Hematopoietic multipotent progenitor cell treated with erythropoietin and hydrocortisone succinate and interleukin-3 and kit ligand, for 8 days (in vitro differentiated cells): ENCODE results near the gene CD34.
A peak's percentile ranks its signal among the peaks of the same experiment; 100 is the strongest.

ENCODE experiments used
- DNase-seq: peaks from one replicate; pipeline ENCODE4 v3.0.0-alpha.2; 2015

CD34 gene

DNA sequence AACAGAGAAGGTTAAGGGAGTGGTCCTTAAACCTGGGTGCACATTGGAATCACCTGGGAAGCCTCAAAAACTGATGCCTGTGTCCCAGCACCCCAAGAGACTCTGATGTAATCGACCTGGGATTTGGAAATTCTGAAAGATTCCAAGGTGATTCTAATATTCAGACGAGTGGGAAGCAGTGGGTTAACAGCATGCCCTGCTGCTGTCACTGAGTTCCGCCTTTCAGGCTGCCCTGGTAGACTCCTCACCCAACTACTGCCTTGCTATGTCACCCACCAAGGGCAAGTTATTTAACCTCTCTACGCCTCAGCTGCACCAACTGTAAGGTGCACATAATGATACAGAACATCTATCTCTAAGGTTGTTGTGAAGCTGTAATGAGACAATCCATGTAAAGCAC is 59.2 kb downstream of the CD34 start:
- no peak for DNase-seq

DNA sequence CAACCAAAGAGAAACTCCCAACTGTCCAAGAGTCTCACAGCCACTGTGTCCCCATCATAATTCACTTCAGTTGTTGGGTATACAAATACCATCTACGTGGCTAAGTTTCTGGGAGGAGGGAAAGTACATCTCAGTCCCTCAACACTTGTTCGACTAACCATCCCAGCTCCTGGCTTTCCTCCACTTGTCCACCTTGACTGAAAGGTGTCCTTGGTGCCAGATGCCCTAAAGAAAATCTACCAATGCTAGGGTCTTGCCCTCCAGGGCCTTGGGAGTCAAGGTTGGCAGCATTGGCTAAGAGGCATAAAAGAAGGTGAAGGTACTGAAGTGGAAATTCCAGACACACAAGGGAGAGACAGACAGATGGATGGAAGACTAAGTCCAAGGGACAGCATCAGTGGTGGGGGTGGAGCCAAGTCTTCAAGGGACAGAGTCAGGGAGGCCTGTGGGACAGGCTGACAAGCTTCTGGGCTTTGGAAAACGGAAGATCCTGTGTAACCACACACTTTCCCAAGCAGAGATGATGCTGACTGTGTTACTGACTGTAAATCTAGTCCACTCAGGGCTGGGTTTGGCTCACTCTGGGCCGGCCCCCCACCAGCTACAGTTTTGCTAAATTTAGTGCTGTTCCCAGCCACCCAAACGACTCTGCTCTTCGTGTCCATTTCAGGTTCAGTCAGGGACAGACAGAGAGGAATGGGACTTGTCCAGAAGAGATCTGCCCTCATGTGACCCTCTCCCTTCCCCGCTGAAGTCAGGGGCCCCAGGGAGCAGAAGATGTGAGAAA is 60.1 kb downstream of the CD34 start:
- DNase-seq: no peak

DNA sequence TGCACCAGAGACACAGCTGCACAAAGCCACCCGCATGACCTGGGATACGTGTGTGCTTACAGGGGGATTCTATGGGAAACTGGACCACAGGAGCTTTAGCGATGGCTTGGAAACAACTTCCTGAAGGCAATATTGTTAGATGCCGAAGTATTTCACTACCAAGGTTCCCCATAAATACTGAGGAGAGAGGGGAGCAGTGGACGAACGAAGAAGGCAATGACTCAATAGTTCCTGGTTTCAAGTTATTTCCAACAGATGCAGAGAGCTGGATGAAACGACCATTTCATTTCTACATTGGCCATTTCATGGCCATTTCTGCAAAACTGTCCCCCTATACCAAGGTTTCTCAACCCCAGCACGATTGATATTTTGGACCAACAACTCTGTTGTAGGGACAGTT is 61.3 kb downstream of the CD34 start:
- no peak for DNase-seq

DNA sequence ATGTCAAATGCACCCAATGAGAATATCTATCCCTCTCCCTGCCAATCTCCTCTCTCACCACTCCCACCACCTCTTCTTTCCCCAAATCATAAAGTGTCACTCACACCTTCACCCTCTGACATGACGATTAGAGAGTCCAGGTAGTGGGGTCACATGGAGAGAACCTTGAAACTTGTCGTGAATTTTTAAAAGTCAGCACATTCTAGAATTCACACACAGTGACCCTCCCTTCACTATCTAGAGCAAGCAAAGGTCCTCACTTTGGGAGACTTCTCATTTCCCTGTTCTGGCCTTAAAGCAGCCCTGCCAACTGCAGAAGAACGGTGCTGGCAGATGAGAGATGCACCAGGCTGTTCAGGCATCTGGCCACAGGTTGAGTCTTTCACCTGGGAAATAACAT is 61.9 kb downstream of the CD34 start:
- DNase-seq: no peak

DNA sequence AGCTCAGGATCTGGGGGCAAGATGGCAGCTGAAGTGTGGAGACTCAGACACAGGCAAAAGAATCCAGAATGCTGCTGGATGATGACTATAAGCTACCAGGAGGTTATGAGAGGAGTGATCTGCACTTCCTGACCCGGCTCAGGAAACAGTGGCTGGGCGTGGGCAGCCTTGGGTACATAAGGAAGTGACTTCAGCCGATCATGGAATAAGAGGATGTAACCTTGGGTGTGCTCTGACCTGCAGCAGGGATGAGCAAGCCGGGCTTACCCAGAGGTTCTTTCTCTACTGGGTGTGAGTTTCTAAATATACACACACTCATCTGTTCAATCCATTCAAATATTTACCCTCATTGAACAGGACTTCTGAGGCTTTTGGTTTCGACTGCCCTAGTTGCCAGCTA is 62.7 kb downstream of the CD34 start:
- DNase-seq: peak; percentile 49

DNA sequence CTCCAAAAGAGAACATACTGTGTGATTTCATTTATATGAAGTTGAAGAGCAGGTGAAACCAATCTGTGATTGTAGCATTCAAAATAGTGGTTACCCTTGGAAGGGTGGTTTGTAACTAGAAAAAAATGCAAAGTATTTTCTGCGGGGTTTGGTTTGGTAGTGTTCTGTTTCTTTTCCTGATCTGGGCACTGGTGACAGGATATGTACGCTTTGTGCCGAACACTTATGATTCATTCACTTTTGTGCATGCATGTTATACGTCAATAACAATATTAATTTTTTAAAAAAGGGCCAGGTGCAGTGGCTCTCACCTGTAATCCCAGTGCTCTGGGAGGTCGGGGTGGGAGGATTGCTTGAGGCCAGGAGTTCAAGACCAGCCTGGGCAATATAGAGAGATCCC is 63.8 kb downstream of the CD34 start:
- DNase-seq: no peak

DNA sequence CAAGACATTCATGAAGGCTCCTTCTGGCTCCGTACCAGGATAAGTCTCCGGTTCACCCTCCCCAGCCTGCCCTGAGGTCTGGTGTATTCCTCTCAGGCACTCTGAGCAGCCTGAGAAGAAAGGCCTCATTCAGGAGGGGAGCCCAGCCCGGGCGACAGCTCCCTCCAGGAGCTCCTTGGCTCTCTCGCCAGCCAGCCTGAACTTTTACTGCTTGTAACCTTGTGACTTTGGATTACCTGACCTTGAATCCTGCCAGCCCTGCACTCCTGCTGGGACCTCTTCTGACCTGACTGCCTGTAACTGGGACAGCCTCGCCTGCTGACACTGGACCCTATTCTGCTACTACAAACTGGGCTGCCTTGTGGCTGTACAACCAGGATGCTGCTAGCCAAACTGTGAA is 65.8 kb downstream of the CD34 start:
- DNase-seq: no peak

DNA sequence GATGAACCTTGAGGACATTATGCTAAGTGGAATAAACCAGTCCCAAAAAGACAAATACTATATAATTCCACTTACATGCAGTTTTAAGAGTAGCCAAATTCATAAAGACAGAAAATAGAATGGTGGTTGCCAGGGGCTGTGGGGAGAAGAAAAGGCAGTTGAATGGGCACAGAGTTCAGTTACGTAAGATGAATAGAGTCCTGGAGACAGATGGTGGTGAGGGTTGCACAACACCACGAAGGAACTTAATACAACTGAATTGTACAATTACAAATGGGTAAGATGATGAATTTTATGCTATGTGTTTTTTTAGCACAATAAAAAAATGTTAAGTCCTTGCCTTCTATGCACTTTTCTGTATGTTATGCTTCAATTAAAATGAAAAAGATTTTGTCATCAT is 66.6 kb downstream of the CD34 start:
- no peak for DNase-seq

DNA sequence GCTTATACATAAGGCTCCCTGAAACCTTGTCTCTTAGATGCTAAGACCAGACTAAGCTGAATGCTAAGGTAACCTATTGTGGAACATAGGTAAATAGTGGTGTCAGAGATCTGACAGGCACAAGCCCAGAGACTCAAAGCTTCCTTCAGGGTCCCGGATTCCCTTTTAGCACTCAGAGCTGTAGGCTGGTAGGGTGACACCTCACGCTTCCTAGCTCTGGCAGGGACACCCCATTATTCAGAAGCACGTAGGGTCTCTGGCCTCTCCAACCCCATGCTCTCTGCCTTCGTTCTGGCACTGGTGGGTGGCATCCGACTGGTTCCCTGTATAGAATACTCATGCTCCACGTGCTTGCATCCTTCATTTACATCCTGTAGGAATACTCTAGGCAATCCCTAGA is 68.4 kb downstream of the CD34 start:
- no peak for DNase-seq

DNA sequence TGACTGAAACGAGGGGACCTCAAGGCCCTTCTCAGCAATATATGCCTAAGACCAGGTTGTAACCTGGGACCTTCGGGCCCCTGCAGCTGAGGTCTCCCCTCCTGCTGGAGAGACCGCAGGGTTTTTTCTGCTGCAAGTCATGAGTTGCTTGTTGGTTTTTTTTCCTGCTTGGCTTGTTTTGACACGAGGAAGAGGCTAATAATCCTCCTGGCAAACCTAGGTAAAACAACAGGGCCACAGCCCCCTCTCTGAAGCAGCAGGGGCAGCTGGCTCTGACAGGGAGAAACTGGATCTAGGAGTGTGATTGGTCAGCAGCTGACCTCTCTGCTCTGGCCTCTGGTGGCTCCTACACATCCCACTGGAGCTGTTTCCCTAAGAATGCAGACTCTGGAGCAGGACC is 69.0 kb downstream of the CD34 start:
- no peak for DNase-seq

DNA sequence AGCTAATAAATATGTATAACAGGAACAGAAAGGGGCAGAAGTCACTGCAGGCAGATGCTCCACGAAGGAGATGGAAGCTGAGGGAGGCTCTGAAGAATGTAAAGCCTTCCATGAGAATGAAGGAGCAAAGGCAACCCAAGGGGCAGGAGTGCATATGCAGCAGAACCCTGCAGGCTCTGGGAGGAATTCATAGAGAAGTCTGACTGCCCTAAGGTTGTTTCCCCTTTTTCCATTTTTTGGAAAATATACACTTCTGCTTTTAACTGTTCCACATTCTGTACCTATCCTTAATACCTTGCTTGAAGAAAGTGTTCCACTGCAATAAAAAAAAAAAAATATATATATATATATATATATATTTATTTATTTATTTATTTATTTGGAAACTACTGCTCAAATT is 69.6 kb downstream of the CD34 start:
- no peak for DNase-seq

DNA sequence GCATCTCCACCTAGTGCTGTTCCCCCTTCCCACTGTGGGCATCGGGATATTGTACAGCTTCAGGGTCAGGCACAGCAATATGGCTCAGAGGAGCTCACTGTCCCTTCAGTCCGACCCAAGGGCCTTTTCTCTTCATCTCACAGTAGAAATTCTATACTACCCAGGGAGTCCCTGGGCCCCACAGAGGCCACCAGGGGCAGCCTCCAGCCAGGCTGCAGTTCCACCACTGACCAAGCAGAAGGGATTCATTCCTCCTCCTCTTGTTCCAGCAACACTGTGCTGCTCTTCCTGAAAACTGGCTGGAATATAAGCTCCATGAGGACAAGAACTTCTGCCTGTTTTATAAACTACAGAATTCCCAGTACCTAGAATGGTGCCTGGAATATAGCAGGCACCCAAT is 70.5 kb downstream of the CD34 start:
- no peak for DNase-seq

DNA sequence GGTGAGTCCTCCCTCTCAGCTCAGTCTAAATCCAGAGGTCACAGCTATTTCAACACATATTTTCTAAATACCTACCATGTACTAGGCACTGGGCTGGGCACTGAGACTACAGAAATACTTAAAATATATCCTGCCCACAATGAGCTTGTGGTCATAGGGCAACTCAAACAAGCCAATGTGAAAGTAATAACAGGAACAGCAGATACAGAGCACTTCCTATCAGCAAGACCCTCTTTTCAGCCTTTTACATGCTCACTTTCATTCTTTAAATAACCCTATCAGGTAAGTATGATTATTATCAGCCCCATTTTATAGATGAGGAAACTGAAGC is 71.9 kb downstream of the CD34 start:
- DNase-seq: no peak

DNA sequence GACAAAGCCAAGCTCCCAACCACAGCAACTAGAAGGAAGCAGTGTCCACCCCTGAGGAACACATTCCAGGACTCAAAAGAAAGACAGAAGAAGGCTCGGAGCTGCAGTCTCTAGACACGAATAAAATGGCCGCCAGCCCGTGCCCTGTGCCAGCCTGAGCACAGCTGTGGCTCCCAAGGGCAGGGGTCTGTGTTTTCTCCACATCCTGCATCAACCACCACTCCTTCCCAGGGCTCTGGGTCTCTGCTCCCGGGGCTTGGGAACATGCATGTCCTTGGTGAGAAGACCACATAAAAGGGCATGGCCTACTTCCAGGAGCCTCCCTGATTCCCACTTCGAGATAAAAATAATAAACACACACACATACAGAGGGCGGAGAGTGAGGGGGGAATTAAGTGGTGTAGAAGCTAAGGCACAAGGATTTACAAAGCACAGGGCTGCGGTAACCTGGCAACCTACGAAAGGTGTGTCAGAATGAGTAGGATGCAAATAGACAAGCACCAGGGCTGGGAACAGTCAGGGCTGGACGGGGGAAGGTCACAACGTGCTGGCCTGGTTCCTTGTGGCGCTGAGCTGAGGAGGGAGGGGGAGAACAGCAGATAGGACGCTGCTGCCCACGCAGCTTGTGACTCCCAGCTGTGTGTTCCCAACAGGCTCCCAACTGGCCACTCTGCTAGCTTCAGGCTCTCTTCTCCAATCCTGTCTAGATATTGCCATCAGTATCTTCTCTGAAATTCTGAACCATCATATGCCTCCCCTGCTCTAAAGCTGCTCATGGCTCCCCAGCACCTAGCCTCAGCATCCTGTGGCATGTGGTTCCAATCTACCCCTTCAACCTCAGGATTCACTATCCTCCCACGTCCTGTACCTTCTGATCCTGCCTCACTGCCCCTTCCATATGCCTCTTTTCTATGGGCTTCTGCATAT is 72.5 kb downstream of the CD34 start:
- DNase-seq: no peak

DNA sequence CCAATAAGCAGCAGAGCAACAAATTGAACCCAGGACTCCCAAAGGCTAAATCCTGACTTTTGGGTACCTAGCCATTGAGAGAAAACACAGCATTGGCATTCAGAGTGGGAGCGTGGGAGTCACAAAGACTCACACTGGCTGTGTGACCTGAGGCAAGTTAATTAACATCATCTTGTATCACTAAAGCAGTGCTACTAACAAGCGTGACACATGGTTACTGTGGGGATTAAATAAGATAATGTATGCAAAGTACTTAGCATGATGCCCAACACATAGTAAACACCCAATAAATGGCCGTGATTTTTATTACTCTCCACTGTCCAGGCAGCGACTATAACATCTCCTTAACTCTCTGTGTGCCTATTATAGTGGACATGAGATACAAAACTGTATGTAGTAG is 73.3 kb downstream of the CD34 start:
- DNase-seq: no peak

DNA sequence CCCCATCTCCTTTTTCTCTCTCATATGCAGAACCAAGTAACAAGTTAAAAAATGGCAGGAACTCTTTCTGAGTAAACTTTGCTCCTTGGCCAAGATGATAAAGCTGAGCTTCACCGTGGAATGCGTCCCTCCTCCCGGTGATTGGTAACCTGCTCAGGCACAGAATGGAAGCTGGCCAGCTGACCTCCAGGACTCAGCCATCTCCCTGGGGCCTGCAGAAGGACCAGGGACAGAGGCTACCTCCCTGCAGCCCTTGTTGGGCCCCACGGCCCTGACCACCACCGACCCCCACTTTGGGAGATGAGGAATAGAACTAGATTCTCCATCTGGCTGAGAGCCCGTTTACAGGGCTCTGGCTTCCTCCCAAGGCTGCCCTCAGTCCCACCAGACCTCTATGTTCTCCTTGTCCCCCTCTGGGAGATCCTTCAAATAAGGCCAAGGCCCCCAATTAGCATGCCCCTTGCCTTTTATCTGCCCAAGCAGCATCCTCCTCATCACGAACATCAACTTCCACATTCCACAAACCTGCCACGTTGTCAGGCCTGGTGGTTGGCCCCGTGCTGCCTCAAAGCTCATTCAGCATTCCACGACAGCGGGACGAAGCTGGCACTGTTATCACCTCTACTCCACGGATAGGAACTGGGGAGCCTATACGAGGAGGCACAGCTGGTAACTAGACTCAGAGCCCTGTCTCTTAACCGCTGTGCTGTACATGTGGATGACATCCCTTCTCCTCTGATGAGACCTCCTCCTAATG is 74.2 kb downstream of the CD34 start:
- no peak for DNase-seq

DNA sequence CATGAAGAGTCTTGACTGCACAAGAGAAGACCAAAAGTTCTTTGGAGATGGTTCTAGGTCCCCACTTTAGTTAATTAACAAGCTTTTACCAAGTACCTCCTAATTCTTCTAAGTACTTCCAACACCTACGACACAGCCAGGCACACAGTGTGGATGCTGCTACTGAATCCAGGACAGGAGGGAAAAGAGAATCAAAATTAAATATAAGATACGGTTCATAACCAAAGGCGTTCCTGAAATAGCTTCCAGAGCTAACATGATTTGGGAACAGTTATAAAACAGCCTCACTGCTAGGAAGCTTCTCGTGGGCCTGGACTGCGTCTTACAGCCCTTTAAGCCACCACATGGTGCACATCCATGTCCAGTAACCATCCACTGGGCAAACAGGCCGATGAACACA is 75.0 kb downstream of the CD34 start:
- DNase-seq: no peak

DNA sequence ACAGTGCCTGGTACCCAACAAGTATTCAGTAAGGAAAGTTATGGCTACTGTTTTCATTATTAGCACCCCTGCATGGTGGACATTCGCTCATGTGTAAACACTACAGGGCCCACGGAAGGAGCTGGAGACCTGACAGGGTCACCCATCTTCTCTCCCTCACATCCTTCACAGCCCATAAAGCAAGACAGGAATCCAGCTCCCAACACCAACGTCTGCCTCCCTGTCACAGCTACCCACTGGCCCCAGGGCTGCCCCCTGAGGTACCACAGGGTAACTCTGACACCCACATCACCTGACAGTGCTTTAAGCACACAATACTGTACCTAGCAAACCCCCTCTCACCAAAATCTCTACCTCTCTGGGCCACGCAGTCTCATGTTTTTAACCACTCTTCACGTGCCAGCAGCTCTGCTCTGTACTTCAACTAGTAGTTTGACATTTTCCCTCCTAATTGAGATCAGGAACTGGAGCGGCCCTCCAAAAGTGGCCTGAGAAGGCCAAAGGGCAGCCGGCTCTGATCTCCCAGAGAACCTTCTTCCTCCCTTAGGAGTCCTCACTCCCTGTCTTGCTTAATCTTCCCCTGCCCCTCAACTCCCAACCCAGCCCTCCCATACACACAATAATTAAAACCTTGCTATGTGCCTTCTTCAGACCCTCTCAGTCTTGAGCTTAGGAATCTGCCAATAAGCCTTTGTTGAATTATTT is 76.8 kb downstream of the CD34 start:
- no peak for DNase-seq

DNA sequence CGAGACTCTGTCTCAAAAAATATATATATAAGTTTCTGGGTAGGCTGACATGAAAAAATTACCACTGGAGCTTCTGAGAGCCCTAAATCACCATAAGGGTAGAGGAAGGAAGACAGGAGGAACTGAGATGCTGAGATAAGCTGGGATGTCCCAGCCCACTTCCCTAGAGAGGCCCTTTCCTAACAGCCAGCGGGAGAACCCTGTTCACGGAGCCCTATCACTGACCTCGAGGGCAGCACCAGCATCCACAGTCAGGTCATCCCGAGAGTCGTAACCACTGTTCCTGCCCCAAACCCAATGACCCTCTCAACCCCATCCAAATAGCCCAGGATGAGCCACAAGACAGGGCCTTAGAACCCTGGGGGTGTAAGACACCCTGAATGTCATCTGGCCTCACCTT is 77.5 kb downstream of the CD34 start:
- no peak for DNase-seq

DNA sequence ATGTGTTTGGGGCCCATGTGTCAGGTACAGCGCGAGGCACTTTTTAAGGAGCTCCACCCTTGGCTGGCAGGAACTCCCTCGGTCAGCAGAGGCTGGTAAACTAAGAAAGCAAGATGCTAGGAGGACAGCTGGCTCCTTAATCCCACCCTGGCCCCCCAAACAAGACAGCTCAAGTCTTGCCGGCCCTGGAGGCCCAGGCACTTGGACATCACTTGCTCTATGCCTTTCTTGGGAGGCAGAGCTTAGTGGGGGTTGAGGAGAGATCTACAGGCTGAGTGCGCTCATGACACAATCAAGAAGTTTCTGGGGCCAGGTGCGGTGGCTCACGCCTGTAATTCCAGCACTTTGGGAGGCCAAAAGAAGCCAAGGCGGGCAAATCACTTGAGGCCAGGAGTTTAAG is 78.1 kb downstream of the CD34 start:
- DNase-seq: no peak

DNA sequence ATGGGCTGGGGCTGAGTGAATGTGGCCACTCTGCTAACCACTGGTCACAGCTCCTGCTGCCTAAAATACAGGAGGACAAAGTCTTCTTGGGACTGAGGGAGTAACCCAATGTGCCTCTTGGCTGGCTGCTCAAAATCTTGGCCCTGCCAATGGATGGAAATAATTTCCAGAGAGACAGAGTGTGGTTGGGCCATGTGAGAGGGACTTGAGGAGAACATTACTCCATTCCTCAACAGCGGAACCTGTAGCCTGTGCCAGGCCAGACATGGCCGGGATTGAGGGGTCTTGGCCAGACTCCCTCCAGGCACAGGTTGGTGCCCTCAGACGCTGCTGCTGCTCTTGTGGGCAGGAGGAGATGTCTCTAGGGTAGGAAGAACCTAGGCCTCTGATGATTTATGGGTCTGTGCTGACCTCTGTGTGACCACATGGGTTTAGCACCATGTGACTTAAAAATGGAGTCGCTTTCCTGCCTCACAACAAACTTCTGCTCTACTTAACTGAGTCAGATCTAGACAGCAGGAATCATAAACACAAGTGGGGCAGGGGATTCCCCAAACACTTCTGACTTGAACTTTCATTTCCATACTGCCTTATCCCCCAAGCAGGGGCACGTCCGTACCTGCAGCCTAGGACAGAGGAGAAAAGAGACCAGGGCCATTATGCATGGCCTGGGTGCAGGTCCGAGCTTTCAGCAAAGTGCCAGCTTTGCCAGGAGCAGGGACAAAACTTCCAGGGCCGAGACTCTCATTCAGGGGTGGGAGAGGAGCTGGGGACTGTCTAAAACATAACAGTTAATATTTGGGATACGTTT is 79.2 kb downstream of the CD34 start:
- no peak for DNase-seq
